Vagina (tissue), 2 donors: ENCODE measurements around the gene PAX9. TPM values are rescaled to one million over a fixed set of nuclear protein-coding genes. Genes with fewer than 3 reads are reported as not detected.

ENCODE experiments used
- DNase-seq, 2 donors: peaks; one replicate each; pipeline ENCODE4 v3.0.0-alpha.2; 2017; ENCODE audit errors: extremely low spot score in 2 of 2
- H3K27ac ChIP-seq: fragments of 200-600 bp; sonication (generic); one replicate; pipeline ENCODE4 v1.5.1; 2019
- H3K27me3 ChIP-seq: fragments of 200-600 bp; sonication (generic); one replicate; pipeline ENCODE4 v1.5.1; 2019
- H3K36me3 ChIP-seq, 2 donors: fragments of 200-600 bp; sonication (generic); one replicate each; pipeline ENCODE4 v1.5.1; 2017 to 2019
- H3K4me1 ChIP-seq: fragments of 200-600 bp; sonication (generic); one replicate; pipeline ENCODE4 v1.5.1; 2019
- H3K4me3 ChIP-seq, 2 donors: fragments of 200-600 bp; sonication (generic); 1 replicate in 1 of 2; 2 replicates in 1 of 2; pipeline ENCODE4 v1.5.1; 2016 to 2019
- H3K9me3 ChIP-seq: fragments of 200-600 bp; sonication (generic); one replicate; pipeline ENCODE4 v1.5.1; 2019
- CTCF ChIP-seq, 3 experiments: fragments of 450-650 bp in 2 of 3; fragments of 200-600 bp in 1 of 3; sonication (generic) in 1 of 3; IDR thresholded peaks; one replicate each; pipeline ENCODE4 v1.5.1; 2017 to 2019; ENCODE audit warnings: antibody characterized with exemption in 3 of 3, mild to moderate bottlenecking in 2 of 3, moderate library complexity in 2 of 3
- POLR2A ChIP-seq, 2 donors: fragments of 450-650 bp; IDR thresholded peaks; one replicate each; pipeline ENCODE4 v1.6.1; 2017; ENCODE audit warnings: antibody characterized with exemption in 2 of 2, mild to moderate bottlenecking in 2 of 2, moderate library complexity in 2 of 2
- POLR2AphosphoS5 ChIP-seq, 2 donors: sonication (generic); formaldehyde crosslinking; IDR thresholded peaks; one replicate each; pipeline ENCODE4 v1.9.0; 2017; ENCODE audit warnings: antibody characterized with exemption in 2 of 2, mild to moderate bottlenecking in 2 of 2, low read depth in 1 of 2; ENCODE audit not compliant: insufficient read depth in 1 of 2
- intact Hi-C: fragments of 100-400 bp; cut with DNase I; formaldehyde crosslinking; loops from one replicate; pipeline ENCODE4 v1.15.1; 2023
- total RNA-seq: library from RNA; depleted of rRNA; stranded (reverse); fragments of >200 nt; gene quantifications from one replicate; pipeline ENCODE4 v1.2.3, GENCODE V29; 2016

The PAX9 gene
- total RNA-seq, 1 donor from 2014 or later = 1.5 TPM

GRCh38 chr14:36665887-36666415 lies 4.3 kb downstream of the PAX9 start:
- Histone ChIP-seq H3K9me3 (no peaks in the 10 kb centered on the region), H3K27ac (no peak overlapping the region), H3K4me1 (peaks cover 34% of the 10 kb centered on the region), H3K36me3 (no peaks in the 10 kb centered on the region), H3K4me3 (no peak overlapping the region), H3K27me3 (peaks cover 25% of the 10 kb centered on the region)
- no peak for DNase-seq
- TF ChIP-seq POLR2AphosphoS5 (IDR thresholded peaks at IDR 0.05; ENCODE audit: insufficient read depth in 1 of 2, low read depth in 1 of 2) (no peak), CTCF (IDR thresholded peaks at IDR 0.05) (no peak), POLR2A (IDR thresholded peaks at IDR 0.05) (no peak)
- intact Hi-C loops = no loop called here

- Histone ChIP-seq H3K27me3 (peaks cover 18% of the 10 kb centered on the region), H3K27ac (no peak overlapping the region), H3K9me3 (no peaks in the 10 kb centered on the region), H3K4me1 (peaks cover 27% of the 10 kb centered on the region), H3K4me3 (no peak overlapping the region), H3K36me3 (no peaks in the 10 kb centered on the region)
- intact Hi-C loops = no loop called here
- no peak for DNase-seq
- TF ChIP-seq CTCF (IDR thresholded peaks at IDR 0.05) = no peak
- TF ChIP-seq POLR2A (IDR thresholded peaks at IDR 0.05) = no peak
- no peak for TF ChIP-seq POLR2AphosphoS5 (IDR thresholded peaks at IDR 0.05; ENCODE audit: insufficient read depth in 1 of 2, low read depth in 1 of 2)
Observed at GRCh38 chr14:36666416-36667206, 5.0 kb downstream of the PAX9 start.

- Histone ChIP-seq H3K4me3 (no peak overlapping the region), H3K27ac (no peak overlapping the region), H3K27me3 (peaks cover 14% of the 10 kb centered on the region), H3K36me3 (no peaks in the 10 kb centered on the region), H3K4me1 (peaks cover 16% of the 10 kb centered on the region), H3K9me3 (no peaks in the 10 kb centered on the region)
- intact Hi-C loops = no loop called here
- no peak for DNase-seq
- TF ChIP-seq POLR2A (IDR thresholded peaks at IDR 0.05) (no peak), CTCF (IDR thresholded peaks at IDR 0.05) (no peak), POLR2AphosphoS5 (IDR thresholded peaks at IDR 0.05; ENCODE audit: insufficient read depth in 1 of 2, low read depth in 1 of 2) (no peak)
Observed at GRCh38 chr14:36667679-36668078, 6.0 kb downstream of the PAX9 start.

GRCh38 chr14:36671149-36671548 lies 9.5 kb downstream of the PAX9 start:
- no peak for DNase-seq
- Histone ChIP-seq H3K27ac (no peak overlapping the region), H3K27me3 (peaks cover 8% of the 10 kb centered on the region), H3K4me1 (no peaks in the 10 kb centered on the region), H3K9me3 (no peaks in the 10 kb centered on the region), H3K4me3 (no peak overlapping the region), H3K36me3 (no peaks in the 10 kb centered on the region)
- intact Hi-C loops = no loop called here
- TF ChIP-seq POLR2AphosphoS5 (IDR thresholded peaks at IDR 0.05; ENCODE audit: insufficient read depth in 1 of 2, low read depth in 1 of 2) = no peak
- no peak for TF ChIP-seq POLR2A (IDR thresholded peaks at IDR 0.05)
- no peak for TF ChIP-seq CTCF (IDR thresholded peaks at IDR 0.05)

GRCh38 chr14:36672095-36672494 lies 10.4 kb downstream of the PAX9 start:
- no peaks in the 10 kb centered on the region for H3K9me3 ChIP-seq
- H3K4me3 ChIP-seq = no peak overlapping the region
- TF ChIP-seq POLR2AphosphoS5 (IDR thresholded peaks at IDR 0.05; ENCODE audit: insufficient read depth in 1 of 2, low read depth in 1 of 2) (no peak), CTCF (IDR thresholded peaks at IDR 0.05) (no peak), POLR2A (IDR thresholded peaks at IDR 0.05) (no peak)
- DNase-seq = no peak
- no peaks in the 10 kb centered on the region for H3K27me3 ChIP-seq
- no peak overlapping the region for H3K27ac ChIP-seq
- no peaks in the 10 kb centered on the region for H3K4me1 ChIP-seq
- intact Hi-C loops = no loop called here
- H3K36me3 ChIP-seq = no peaks in the 10 kb centered on the region
